COLO668 (cell line): ENCODE measurements around the gene MRPL22.
"Not testable (repeated sequence)": the region's sequence is repeated elsewhere in the genome, so short reads cannot be mapped to it uniquely, and the experiment has no call there.

ENCODE experiments used
- DNase-seq: peaks from one replicate; lab custom pipeline; 2025; ENCODE audit not compliant: unreplicated experiment; lab: John Stamatoyannopoulos, UW

The MRPL22 gene

DNA sequence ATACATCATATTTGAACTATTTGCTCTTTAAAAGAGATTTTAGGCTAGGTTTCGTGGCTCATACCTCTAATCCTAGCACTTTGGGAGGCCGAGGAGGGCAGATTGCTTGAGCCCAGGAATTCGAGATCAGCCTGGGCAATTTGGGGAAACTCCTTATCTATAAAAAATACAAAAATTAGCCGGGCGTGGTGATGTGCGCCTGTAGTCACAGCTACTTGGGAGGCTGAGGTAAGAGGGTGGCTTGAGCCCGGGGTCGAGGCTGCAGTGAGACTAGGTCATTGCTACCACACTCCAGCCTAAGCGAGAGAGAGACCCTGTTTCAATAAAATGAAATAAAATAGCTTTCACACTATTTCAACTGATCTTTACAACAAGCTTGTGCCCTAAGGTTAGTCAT is 500 bp upstream of the MRPL22 start:
- no peak for DNase-seq

DNA sequence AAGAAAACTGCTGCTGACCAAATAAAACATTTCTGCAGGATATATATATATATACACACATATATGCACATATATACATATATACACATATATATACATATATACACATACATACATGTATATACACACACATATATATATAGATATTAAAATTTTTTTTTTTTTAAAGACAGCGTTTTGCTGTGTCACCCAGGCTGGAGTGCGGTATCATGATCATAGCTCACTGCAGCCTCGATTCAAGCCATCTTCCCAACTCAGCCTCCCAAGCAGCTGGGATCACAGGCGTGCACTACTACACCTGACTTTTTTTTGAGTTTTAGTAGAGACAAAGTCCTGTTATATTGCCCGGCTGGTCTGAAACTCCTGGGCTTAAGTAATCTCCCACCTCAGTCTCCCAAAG is 2.7 kb downstream of the MRPL22 start:
- no peak for DNase-seq

DNA sequence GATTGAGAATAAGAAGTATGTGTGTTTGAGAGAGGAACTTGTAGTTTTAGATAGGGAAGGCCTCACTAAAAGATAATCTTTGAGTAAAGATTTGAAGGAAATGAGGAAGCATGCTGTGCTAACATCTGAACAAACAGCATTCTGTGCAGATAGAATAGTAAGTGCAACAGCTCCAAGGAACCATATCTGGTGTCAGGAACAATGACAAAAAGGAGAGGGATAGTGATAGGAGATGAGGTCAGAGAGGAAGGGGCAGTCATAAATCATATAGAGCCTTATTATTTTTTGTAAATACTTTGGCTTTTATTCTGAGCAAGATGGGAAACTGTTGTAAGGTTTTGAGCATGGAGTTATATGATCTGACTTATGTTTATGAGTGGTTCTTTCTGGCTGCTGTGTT is 3.8 kb downstream of the MRPL22 start:
- no peak for DNase-seq

DNA sequence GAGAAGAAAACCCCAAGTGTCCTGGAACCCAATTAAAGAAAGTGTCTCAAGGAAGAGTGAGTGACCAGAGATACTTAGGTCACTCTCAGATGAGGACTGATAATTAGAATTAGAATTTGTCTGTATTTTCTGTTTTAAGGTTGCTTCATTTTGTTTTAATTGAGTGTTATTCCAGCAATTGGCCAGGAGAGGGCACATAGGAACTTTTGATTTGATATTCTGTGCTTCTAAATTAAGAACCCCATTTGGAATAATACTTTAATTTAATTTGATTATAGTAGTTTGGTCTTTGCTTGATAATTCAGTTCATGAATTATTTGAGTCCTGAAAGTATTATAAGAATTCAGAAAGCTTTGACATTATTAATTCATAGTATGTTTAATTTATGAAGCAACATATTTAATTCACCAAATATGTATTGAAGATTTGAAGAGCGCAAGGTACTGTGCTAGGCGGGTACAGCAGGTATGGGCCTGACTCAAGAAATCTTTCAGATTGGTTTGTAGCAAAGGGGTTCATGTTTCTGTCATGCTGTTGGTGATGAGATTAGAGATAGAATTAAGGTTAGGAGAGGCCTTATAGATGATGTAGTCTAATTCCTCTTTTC is 4.9 kb downstream of the MRPL22 start:
- DNase-seq, result no peak

DNA sequence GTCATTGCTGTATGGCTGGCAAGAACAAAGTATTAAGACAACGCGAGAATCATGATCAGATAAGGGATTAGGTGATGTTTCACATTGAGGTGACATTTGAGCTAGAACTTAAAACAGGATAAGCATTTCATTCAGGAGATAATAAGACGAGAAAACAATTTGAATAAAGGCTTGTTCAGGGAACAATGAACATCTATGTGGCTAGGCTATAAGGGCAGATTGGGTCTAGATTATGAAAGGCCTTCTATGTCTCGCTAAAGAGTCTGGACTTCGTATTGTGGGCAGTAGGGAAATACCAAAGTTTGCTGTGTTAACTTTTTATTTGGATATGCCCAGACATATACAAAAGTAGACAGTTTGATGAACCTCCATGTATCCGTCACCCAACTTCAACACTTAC is 6.9 kb downstream of the MRPL22 start:
- DNase-seq, result no peak

DNA sequence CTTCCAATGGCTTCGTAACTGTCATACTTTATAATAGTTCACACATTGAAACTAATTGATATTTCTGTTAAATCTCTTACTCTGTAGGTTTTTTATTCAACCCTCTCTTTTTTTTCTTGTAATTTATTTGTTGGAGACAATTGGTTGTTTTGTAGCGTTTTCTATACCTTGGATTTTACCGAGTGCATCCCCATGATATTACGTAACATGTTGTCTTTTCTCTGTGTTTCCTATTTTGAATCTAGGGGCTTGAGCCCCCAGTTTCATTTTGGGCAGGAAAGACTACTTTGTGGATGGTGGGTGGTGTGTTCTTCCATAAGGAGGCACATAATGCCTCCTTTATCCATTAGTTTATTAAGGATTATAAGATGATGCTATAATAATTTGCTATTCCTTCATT is 7.4 kb downstream of the MRPL22 start:
- no peak for DNase-seq

DNA sequence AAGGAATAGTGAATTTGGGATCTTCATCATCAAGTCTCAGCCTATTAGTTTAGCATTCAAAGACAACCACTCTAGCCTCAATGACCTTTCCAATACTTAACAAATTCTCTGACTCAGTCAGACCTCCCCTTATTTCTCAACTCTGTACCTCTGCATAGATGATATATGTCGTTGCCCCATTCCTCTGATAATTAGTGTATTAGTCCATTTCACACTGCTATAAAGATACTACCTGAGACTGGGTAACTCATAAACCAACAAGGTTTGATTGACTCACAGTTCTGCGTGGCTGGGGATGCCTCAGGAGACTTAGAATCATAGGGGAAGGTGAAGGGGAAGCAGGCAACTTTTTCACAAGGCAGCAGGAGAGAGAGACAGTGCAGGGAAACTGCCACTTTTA is 8.9 kb downstream of the MRPL22 start:
- DNase-seq, result no peak

DNA sequence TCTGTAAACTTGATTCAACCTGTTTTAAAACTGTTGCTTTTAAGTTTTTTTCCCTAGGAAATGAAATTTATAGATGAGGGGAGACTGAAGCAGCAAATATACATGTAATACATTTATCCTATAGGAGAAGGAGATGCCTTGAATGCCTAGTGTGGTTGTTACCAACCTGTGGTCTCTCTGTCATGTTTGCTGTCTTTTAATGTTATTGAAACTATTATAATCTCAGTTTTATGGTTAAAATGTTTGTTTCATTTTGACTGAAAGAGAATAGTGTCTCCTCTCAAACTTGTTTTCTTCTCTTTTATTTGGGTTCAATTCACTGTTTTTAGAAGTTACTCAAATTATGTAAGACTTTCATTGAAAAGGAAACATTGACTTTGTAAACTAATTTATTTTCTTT is 15.8 kb downstream of the MRPL22 start:
- DNase-seq, result no peak

DNA sequence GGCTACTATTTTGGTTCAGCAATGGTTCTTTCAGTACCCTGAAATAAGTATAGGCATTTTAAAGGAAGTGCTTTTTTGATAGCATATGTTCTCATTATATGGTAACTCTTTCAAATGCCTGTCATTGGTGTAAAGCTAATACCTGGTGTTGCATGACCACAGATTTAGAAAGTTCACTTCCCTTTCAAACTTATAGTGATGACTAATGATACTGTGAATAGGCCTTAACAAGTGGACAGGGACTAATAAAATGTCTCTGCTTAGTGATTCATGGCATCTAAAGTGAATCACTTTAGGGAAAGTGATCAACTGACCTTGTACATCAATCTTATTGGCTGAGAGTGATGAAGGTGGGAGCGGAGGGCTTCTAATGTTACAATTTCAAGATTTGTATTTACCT is 21.6 kb downstream of the MRPL22 start:
- no peak for DNase-seq

DNA sequence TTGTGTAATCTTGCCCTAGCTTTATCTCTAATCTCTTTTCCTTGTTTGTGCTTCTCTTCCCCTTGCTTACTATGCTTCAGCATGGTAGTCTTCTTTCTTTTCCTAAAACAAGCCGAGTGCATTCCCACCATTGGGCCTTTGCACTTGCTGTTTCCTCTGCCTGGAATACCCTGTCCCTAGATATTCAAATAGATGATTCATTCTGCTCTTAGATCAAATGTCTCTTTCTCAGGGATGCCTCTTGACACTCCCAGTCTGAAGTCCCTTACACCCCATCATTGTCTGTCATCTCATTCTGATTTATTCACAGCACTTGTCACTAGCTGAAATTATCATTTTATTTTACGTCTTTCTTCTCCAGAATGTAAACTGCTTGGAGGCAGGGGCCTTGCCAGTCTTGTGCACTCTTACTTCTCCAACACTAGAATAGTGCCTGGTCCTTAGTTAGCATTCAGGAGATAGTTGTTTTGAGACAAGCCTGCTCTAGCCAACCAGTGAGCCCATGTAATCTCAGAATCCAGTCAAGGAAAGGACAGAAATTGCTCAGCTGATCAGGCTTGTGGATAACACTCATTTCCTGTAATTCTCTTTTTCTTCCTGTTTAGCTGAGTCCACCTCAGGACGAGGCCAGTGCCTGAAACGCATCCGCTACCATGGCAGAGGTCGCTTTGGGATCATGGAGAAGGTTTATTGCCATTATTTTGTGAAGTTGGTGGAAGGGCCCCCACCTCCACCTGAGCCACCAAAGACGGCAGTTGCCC is 25.4 kb downstream of the MRPL22 start:
- no peak for DNase-seq

DNA sequence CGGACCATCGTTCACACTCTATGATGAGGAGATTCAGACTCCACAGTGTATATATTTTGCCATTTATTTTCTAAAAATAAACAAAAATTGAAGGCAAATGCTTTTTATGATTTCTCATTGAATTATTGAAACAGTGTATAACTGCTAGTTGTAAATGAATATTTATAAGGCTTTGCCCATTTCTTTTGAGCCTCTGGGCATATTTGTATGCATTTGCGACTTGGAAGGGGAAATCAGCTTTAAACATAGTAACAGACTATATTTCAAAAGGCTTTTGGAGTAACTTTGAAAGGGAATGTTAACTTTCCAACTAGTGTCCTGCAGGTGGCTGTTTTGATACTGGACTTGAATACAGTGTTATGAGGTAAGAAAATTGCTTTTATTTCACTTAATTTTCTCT is 26.0 kb downstream of the MRPL22 start:
- no peak for DNase-seq

DNA sequence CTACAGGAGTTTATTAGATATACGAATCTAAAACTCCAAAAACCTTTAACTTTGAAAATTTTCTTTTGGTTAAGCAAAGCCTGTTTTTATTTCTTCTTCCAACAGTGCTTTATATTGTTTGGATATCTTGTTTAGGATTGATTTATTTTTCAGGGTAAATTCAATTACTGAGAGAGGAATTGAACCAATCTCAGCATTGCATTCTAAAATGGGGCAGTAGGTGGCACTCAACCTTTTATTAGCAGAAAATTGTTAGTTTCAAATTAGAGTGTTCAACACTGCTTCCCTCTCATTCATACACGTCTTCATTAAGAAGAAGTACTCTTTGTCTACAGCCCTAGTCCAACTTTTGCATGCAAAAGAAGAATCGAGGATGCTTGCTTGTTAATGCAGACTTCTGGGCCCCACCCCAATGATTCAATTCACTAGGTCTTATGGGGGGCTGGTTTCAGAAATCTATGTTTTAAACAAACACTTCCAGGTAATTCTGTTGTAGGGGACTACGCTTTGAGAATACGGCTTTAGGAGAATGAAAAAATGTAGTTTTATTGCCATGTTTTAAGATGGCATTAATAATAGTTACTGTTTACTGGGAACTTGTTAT is 26.6 kb downstream of the MRPL22 start:
- DNase-seq, result no peak

DNA sequence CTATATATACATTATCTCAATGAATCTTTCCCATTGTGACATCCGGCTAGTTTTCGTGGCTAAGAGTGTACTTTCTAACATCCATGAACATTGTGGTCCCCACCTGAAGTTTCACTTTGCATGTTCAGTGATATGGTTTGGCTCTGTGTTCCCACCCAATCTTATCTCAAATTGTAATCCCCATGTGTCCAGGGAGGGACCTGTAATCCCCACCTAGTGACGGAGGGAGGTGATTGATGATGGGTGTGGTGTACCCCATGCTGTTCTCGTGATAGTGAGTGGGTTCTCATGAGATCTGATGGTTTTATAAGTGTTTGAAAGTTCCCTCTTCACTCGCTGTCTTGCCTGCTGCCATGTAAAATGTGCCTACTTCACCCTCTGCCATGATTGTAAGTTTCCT is 28.1 kb downstream of the MRPL22 start:
- DNase-seq, result no peak

DNA sequence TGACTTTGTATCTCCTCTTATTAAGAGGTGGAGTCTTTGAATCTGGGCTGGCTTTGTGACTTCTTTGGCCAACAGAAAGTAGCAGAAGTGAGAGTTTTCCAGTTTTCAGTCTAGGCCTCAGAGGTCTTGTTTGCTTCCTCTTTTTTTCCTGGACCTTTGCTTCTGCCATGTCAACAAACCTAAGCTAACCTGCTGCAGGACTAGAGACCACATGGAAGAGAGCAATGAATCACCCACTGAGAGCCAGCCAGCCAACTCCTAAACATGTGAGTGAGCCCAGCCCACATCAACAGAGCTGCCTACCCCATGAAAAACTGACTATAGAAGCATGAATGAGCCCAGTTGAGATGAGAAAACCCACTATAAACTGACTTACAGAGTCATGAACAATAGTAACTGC is 29.9 kb downstream of the MRPL22 start:
- no peak for DNase-seq

DNA sequence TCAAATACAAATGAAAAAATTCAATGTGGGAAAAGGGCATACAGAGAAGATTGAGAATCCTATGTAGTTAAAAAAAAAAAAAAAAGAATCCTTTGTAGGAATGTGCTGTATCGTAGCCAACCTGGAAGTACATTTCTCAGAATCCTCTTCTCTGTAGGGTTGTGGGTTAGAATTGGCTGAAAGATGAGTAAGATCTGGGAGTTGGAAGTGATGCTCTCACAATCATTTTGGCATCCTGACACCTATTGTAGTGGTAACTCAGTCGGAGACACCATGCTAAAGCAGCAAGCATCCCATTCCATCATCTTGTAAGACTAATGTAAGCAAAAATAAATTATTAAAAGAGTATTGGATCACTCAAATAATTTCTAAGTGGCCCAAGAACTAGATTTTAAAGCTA is 30.6 kb downstream of the MRPL22 start:
- DNase-seq, result no peak

DNA sequence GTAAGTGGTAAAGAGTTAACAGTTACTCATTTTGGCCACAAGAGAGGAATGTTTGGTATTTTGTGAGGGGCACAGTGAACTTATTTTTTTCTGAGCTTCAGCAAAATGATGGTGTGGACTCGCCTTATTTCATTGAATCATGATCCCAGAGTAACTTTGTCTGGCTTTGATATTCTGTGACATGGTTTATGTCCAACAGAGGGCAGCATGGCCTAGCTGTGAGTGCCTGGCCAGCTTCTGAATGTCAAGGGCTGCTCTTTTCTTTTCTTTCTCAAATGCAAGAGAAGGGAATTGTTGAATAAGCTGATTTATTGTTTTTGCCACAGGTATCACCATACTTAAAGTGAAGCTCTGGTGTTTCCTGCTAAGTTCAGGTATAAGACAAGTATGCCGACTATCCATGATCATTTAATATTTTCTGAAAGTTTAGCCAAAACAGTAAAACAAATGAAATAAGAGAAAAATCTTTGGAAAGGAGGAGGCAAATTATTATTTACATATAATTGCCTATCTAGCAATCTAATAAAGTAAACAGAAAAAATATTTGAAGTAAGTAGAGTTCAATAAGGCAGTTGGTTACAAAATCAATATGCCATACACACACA is 31.7 kb downstream of the MRPL22 start:
- DNase-seq, result peak; percentile 7

DNA sequence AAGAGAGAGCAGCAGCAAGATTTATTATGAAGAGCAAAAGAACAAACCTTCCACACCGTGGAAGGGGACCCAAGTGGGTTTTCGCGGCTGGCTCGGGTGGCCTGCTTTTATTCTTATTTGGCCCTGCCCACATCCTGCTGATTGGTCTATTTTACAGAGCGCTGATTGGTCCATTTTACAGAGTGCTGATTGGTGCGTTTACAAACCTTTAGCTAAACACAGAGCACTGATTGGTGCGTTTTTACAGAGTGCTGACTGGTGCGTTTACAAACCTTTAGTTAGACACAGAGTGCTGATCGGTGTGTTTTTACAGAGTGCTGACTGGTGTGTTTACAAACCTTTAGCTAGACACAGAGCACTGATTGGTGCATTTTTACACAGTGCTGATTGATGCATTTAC is 35.2 kb downstream of the MRPL22 start:
- not testable (repeated sequence) for DNase-seq

DNA sequence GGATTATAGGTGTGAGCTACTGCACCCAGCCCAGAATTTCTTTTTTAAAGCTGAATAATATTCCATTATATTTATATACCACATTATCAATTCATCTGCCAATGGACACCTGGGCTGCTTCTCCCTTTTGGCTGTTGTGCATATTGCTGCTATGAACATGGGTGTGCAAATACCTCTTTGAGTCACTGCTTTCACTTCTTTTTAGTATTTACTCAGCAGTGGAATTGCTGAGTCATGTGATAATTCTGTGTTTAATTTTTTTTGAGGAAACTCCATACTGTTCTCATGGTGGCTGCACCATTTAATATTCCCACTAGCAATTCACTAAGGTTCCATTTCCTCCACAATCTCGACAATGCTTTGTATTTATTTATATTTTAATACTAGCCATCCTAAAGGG is 36.5 kb downstream of the MRPL22 start:
- DNase-seq, result no peak

DNA sequence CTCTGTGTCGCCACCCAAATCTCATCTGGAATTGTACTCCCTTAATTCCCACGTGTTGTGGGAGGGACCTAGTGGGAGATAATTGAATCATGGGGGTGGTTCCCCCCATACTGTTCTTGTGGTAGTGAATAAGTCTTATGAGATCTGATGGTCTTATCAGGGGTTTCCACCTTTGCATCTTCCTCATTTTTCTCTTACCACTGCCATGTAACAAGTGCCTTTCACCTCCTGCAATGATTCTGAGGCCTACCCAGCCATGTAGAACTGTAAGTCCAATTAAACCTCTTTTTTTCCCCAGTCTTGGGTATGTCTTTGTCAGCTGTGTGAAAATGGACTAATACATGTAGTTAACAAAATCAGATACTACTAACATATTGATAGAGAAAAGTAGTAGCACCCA is 37.4 kb downstream of the MRPL22 start:
- DNase-seq, result not testable (repeated sequence)

DNA sequence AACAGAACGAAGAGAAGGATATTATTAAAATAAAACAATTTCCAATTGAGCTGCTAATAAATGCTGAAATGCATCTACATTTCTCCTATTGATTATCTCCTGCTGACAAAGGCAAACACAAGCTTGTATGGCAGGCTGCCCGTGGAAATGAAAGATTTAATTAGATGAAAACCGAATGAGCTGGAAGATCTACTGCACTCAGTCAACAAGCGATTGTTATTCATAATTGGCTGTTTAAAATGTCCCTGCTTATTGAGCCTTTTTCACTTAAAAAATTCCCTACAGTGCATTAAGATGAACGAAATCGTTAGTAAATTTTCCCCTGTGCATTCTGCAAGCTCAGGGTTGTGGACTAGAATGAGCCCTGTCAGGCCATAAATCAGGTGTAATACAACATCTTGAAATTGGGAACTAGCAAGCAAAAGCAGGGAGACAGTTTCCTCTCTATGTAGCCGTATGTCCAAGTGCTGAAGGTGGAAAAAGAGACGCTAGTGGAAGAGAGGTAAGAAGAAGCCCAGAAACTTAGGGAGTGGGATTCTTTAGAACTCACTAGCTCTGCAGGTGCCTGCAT is 44.2 kb downstream of the MRPL22 start:
- no peak for DNase-seq

DNA sequence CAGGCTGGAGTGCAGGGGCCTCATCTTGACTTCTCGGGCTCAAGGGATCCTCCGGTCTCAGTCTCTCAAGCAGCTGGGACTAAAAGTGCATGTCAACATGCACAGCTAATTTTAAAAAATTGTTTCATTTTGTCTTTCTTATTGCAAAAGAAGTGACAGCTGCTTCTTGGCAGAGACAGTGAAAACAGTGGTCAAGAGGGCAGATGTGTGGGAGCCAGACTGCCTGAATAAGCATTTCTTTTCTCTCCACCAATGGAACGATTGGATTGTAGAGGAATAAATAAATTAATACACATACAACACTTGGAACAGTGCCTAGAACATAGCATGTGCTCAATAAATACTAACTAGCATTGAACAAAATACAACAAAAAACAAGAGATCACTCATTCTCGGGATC is 45.3 kb downstream of the MRPL22 start:
- DNase-seq, result no peak

DNA sequence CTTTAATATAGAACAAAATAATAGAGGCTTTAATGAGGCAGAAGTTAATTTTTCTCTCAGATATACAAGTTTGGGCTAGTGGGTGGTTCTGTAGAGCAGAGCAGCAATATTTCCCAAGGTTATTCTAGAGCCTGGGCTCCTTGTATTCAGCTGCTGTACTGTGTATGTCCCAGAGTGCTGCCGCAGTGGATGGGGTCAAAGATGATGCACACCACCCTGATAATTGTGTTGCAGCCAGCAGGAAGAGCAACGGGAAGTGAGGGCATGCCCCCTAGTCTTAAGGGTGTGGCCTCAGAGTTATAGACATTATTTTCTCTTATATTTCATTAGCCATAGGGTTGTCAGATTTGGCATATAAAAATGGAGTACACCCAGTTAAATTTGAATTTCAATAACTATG is 48.8 kb downstream of the MRPL22 start:
- DNase-seq, result no peak
